ENCODE measurements around the gene GLOD5. TPM values are rescaled to one million over a fixed set of nuclear protein-coding genes. Genes with fewer than 3 reads are reported as not detected.

Gene GLOD5
- total and polyA plus RNA-seq, 2 of the 8 experiments (the other 6 are each of a cell fraction or from before 2014, with no cell fraction given), result 0.18 TPM; not detected in 1

GRCh38 chrX:48816014-48816810 is 54.7 kb downstream of the GLOD5 start:
- 93% methylated on average over 11 of the region's 18 CpGs; no CpG with 5 or more reads in 1 of the 2 experiments for WGBS, 2 experiments (ENCODE audit: extremely low coverage in 1 of 2, insufficient coverage in 1 of 2, insufficient read length in 1 of 2, insufficient replicate concordance in 2 of 2, low coverage in 1 of 2, low lambda C conversion rate in 2 of 2, missing lambda C conversion rate in 1 of 2)
- Histone ChIP-seq H3K4me3 (ENCODE audit: extremely low read depth in 1 of 4, insufficient read depth in 2 of 4, low read depth in 3 of 4, low read length in 4 of 4) (no peak overlapping the region), H2BK20ac (ENCODE audit: low read length) (no peak overlapping the region), H3K14ac (ENCODE audit: insufficient read length) (no peak overlapping the region), H2BK120ac (replicated peaks; ENCODE audit: low read depth, low read length) (no peak overlapping the region), H2BK15ac (ENCODE audit: low read length) (no peak overlapping the region), H3K79me1 (ENCODE audit: low read depth, low read length) (no peaks in the 10 kb centered on the region), H3K9ac (replicated peaks in 1 of 4; ENCODE audit: extremely low read depth in 1 of 4, low read depth in 3 of 4, low read length in 3 of 4) (no peak overlapping the region), H3K36me3 (ENCODE audit: control insufficient read depth in 2 of 4, insufficient read depth in 4 of 4, low read length in 3 of 4) (peaks cover 0 to 6% (median 1%) of the 10 kb centered on the region in 4 experiments; a peak in 1 of 8 replicates), H3K79me2 (ENCODE audit: control insufficient read depth in 1 of 2, insufficient read depth in 2 of 2, low read length in 2 of 2) (no peaks in the 10 kb centered on the region), H3K4ac (replicated peaks; ENCODE audit: insufficient read length, low read depth, low read length) (no peak overlapping the region), H3K4me2 (ENCODE audit: insufficient read depth in 1 of 2, low read depth in 2 of 2, low read length in 2 of 2) (no peak overlapping the region), H4K8ac (ENCODE audit: extremely low read depth, insufficient read depth, low read length) (no peak overlapping the region; the same call in 1 of the 2 replicates), H3K27me3 (replicated peaks in 1 of 4; ENCODE audit: control insufficient read depth in 3 of 4, extremely low read depth in 1 of 4, insufficient read depth in 3 of 4, low read length in 3 of 4) (no peaks in the 10 kb centered on the region), H4K5ac (ENCODE audit: insufficient read length, low read depth, low read length) (no peak overlapping the region), H3K23ac (ENCODE audit: insufficient read length) (no peak overlapping the region), H3K23me2 (ENCODE audit: low read depth, low read length) (no peaks in the 10 kb centered on the region), H4K91ac (replicated peaks; ENCODE audit: insufficient read length, low read length) (no peak overlapping the region), H3K4me1 (replicated peaks in 1 of 4; ENCODE audit: control insufficient read depth in 3 of 4, insufficient read depth in 4 of 4, low read length in 3 of 4) (no peaks in the 10 kb centered on the region), H3K56ac (replicated peaks; ENCODE audit: insufficient read length, low read depth, low read length) (no peak overlapping the region), H2AK5ac (ENCODE audit: low read depth, low read length) (no peak overlapping the region), H3K9me3 (ENCODE audit: insufficient read depth in 2 of 2, low read depth in 1 of 2, low read length in 1 of 2) (no peaks in the 10 kb centered on the region), H3K18ac (ENCODE audit: extremely low read depth, low read length) (no peak overlapping the region), H2BK12ac (ENCODE audit: low read depth, low read length) (no peak overlapping the region), H2AFZ (ENCODE audit: low read length) (no peak overlapping the region), H4K20me1 (replicated peaks in 1 of 2; ENCODE audit: control insufficient read depth in 1 of 2, insufficient read depth in 2 of 2, low read length in 2 of 2) (peaks cover 0 to 2% of the 10 kb centered on the region in 2 experiments), H2BK5ac (ENCODE audit: low read depth, low read length) (no peak overlapping the region), H3K27ac (ENCODE audit: low read depth, low read length) (no peak overlapping the region)
- no peak for FAIRE-seq
- TF ChIP-seq TBP (IDR thresholded peaks at IDR 0.05; ENCODE audit: low read depth, low read length) (no peak), SAP30 (IDR thresholded peaks at IDR 0.05; ENCODE audit: insufficient read depth, insufficient replicate concordance, low read length) (no peak), GABPA (IDR thresholded peaks at IDR 0.05; ENCODE audit: borderline replicate concordance, insufficient read depth, low read length) (no peak), CTBP2 (IDR thresholded peaks at IDR 0.05; ENCODE audit: borderline replicate concordance, insufficient read depth, insufficient read length, low read length) (no peak), KDM4A (IDR thresholded peaks at IDR 0.05; ENCODE audit: low read depth, low read length, severe bottlenecking) (no peak), SP4 (IDR thresholded peaks at IDR 0.05; ENCODE audit: low read length) (no peak), NANOG (IDR thresholded peaks at IDR 0.05; ENCODE audit: insufficient read depth, low read depth, low read length, poor library complexity, severe bottlenecking) (no peak)
- POLR2A ChIA-PET (ENCODE audit: partially characterized antibody), result interaction anchor here (0.6 to 2.2 kb wide), 6 partner anchors 9 to 272 kb away, joined by 3 to 8 read pairs (median 3); partner anchors contain the start of genes ERAS and PCSK1N
- CTCF ChIA-PET (ENCODE audit: partially characterized antibody), result interaction anchor here (1.2 kb wide), 1 partner anchor 11 kb away, joined by 3 read pairs; no protein-coding TSS in a partner anchor
- DNase-seq (ENCODE audit: low read depth in 1 of 2, low spot score in 2 of 2), result no peak

All from H1 (cell line).